ENCODE results near the gene MARK3.

DNA sequence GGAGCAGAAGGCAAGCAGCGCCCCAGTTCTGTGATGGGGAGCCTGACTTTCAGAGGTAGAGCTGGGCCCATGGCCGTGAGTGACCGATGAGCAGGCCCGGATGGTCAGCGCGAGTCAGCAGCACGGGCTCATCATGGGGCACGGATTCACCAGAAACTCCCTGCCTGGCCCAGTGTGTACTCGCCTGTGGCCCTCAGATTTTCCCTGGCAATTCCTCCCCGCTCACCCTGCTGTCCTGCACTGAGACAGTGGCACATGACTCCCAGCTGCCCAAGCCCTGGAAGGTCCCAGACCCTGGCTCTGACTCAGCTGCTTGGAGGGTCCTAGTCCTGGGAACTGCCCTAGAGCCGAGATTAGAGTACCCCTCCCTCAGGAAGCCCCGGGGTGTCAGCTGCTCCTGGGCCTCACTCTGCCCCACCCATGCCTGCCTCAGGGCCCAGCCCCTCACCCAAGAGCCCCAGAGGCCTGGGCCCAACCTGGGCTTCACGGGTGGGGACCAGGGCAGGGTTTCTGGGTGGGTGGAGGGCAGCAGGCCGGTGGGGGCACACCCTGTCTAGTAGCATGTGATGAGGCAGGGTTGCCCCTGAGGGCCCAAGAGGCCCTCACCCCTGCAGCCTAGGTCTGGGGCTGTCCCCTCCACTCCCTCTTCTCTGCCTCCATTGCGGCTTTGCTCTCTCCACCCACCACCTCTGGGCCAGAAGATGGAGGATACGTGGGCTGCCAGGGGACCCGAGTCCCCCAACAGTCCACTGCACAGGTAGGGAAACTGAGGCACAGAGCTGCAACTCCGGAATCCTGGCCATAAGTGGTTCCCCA, 152.2 kb downstream of the MARK3 start:
- TF ChIP-seq, protein P1, sequence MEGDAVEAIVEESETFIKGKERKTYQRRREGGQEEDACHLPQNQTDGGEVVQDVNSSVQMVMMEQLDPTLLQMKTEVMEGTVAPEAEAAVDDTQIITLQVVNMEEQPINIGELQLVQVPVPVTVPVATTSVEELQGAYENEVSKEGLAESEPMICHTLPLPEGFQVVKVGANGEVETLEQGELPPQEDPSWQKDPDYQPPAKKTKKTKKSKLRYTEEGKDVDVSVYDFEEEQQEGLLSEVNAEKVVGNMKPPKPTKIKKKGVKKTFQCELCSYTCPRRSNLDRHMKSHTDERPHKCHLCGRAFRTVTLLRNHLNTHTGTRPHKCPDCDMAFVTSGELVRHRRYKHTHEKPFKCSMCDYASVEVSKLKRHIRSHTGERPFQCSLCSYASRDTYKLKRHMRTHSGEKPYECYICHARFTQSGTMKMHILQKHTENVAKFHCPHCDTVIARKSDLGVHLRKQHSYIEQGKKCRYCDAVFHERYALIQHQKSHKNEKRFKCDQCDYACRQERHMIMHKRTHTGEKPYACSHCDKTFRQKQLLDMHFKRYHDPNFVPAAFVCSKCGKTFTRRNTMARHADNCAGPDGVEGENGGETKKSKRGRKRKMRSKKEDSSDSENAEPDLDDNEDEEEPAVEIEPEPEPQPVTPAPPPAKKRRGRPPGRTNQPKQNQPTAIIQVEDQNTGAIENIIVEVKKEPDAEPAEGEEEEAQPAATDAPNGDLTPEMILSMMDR (conservative IDR thresholded peaks at IDR 0.05): no peak
- TF ChIP-seq EZH2 (IDR thresholded peaks at IDR 0.05; ENCODE audit: low read depth): no peak

Measured in PC-9 (cell line).